Frontal cortex (tissue), 4 donors: ENCODE results near the gene GREM1. TPM values are rescaled to one million over a fixed set of nuclear protein-coding genes. Genes with fewer than 3 reads are reported as not detected.

Experiments
- DNase-seq, 2 donors: peaks; one replicate each; pipeline ENCODE4 v3.0.0; 2012; ENCODE audit warnings: low spot score in 2 of 2
- FAIRE-seq: peaks from 2 replicates; lab custom pipeline; 2012; peaks lifted over from hg19 to GRCh38; lab: Jason Lieb, UNC
- total RNA-seq: library from RNA; depleted of rRNA; stranded (reverse); fragments of >200 nt; gene quantifications from one replicate; pipeline ENCODE4 v1.2.3, GENCODE V29; 2014
- donor health status: control.
- donor health status: control.
- donor health status: control.

The GREM1 gene
- total RNA-seq, 1 donor from 2014 or later, result 2.4 TPM

GRCh38 chr15:32692286-32692685 is 25.5 kb upstream of the GREM1 start:
- DNase-seq, result no peak
- no peak for FAIRE-seq

DNA sequence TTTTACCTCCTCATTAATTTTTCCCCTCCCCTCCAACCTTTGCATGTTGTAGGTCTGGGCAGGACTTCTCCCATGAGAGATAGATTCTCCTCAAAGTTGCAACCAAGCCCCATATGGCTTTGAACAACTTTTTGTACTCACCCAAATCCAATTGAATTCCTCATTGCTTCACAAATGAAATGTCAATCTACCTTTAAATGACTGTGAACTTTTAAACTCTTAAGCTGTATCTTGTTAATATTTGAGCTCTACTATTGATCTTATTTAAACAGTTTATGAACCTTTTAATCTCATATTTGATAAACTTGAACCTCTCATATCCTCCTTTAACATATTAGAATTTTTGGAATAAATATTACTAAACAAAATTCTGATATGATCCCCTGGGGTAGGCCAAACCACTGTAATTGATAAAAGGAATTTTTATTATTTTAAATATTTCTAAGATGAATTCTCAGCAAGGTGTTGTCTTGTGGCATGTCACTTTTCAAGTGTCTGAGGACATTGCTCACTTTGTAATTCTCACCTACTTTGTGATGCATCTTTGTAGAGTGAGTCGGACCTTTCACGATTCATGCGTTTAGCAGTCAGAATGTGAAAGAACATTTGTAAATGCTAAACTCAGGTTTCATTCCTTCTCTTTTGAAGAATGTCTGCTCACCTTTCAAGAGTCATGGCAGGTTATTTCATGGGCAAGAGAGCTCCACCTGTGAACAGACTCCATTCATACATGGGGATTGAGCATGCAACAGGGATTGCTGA is 23.4 kb upstream of the GREM1 start:
- no peak for DNase-seq
- no peak for FAIRE-seq

GRCh38 chr15:32698773-32699390 is 18.9 kb upstream of the GREM1 start:
- FAIRE-seq (no peak), DNase-seq (no peak)

DNA sequence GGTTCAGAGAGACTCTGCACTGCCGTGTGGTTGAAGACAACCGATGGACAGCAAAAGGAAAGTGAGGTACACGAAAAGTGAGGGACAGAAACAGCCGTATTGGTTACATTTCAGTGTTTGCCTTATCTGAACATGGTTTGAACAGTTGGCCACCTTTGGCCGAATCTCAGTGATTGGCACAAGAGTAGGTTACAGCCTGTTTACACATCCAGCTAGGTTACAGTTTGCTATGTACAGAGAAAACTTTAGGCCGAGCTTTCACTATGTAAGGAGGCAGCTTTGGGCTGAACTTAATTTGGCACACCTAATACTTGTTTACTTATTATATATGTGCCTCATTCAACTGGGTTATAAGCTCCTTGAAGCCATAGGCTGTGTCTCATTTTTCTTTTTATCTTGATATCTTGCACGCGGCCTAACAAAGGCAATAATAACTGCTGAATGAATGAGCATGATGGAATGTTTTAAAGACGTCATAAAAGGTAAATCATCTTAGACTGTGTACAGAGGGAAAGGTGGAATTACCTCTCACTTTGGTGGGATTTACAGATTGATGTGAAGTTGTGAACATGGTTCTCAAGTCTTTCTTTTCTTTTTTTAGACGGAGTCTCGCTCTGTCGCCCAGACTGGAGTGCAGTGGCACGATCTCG is 17.2 kb upstream of the GREM1 start:
- DNase-seq (no peak), FAIRE-seq (no peak)

- FAIRE-seq, result no peak
Measured at GRCh38 chr15:32701863-32702262, 15.9 kb upstream of the GREM1 start.

GRCh38 chr15:32704395-32704981 is 13.3 kb upstream of the GREM1 start:
- FAIRE-seq (no peak), DNase-seq (no peak)

More at GRCh38 chr15:32701863-32702262, 15.9 kb upstream of the GREM1 start:
- no peak for DNase-seq

- FAIRE-seq, result no peak
- DNase-seq, result no peak
Measured at GRCh38 chr15:32705446-32705845, 12.4 kb upstream of the GREM1 start.

- FAIRE-seq (no peak), DNase-seq (no peak)
Measured at GRCh38 chr15:32706704-32707103, 11.1 kb upstream of the GREM1 start.

- FAIRE-seq, result no peak
Measured at GRCh38 chr15:32707436-32707835, 10.4 kb upstream of the GREM1 start.

GRCh38 chr15:32709295-32710033 is 8.3 kb upstream of the GREM1 start:
- FAIRE-seq (no peak), DNase-seq (no peak)

More at GRCh38 chr15:32707436-32707835, 10.4 kb upstream of the GREM1 start:
- no peak for DNase-seq

- no peak for FAIRE-seq
- DNase-seq, result no peak
Measured at GRCh38 chr15:32715276-32715675, 2.5 kb upstream of the GREM1 start.

DNA sequence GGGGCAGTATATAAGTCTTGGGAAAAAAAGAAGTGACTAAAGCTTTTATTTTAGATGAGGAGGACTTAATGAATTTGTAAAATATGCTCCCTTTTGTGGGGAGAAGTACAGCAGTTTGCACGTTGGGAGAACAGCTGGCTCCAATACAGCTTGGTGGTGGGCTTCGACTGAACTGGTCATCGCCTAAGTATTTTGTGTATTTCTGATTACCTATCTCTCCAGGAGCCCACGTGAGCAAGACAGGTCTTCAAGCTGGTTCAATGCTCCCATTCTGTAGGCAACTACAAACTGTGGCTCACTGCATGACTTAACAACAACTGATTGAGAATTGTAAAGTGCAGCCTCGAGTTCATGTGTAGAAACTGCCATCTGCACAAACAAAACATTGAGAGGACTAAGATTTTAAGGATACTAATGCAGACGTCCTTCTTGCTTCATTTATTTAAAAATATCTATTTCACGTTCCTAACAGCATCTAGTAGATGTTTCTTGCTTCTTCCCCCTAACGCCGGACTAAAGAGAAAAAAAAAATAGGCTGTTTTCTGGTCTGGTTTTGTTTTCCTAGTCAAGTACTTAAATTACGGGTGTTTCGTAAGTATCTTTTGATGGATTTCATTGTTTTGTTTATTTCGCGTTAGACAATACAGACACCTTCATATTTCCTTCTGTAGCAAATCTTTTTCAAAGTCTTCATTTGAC is 1.4 kb upstream of the GREM1 start:
- DNase-seq (no peak), FAIRE-seq (no peak)

GRCh38 chr15:32716915-32717425 is 834 bp upstream of the GREM1 start:
- FAIRE-seq (no peak), DNase-seq (no peak)

DNA sequence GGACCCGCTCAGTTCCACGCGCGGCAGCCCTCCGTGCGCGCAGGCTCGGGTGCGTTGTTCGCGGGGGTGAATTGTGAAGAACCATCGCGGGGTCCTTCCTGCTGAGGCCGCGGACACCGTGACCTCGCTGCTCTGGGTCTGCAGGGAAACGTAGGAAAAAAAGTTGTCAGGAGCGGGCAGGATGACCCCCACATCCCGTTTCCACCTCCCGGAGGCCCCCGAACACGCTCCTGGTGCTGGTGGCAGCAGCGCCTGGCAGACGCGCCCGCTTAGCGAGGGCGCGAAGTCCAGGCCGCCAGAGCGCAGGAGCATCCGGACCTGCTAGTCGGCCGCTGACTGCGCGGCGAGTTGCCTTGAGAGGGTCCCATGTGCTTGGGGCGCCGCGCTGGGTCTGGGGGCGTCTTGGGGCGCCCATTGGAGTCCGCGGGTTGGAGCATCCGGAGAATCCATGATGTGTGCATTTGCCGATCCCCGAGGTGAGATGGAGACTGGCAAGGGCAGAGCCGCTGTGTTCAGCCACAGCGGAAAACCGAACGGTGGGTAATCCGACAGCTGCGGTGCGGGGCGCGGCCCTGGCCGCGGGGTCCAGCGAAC is 520 bp downstream of the GREM1 start:
- DNase-seq (peak in 1 of 2 donors; percentile 41), FAIRE-seq (no peak)

GRCh38 chr15:32718821-32719716 is 1.3 kb downstream of the GREM1 start:
- DNase-seq, result peak in 1 of 2 donors; percentile 37
- no peak for FAIRE-seq

DNA sequence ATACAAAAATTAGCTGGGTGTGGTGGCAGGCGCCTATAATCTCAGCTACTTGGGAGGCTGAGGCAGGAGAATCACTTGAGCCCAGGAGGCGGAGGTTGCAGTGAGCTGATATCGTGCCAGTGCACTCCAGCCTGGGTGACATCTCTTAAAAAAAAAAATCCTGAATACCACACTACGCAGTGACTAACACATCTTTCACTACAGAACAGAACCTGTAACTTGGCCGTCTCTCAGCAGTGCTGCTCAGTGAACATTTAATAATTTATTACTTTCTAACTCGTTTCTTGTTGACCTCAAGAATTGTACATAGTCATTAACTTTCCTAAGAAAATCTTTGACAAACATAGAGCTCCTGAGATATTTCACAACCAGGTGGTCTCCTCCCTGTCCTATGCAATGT is 3.8 kb downstream of the GREM1 start:
- no peak for DNase-seq
- no peak for FAIRE-seq

DNA sequence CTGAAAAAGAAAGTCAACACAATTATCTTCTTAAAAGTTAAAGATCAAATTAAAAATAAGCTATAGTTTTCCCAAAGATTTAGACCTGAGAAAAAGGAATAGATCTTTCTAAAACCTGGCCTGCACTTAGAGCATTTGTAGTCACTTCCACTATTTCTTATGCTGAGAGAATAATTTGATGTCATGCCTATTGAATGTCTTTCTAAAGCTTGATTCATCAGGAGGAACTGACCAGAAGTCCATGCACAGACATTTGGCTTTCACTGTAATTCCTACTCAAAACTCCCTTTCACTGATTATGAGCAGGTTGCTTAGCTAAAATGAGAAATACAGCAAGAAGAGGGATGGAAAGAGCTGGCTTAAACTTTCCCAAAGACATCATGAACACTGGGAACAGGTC is 4.3 kb downstream of the GREM1 start:
- DNase-seq (no peak), FAIRE-seq (no peak)
